Limb (tissue), 2 donors: Measurements from ENCODE around the gene MAP2K4.

Experiments used
- DNase-seq, 2 donors: peaks; one replicate each; pipeline ENCODE4 v3.0.0-alpha.2; 2016; ENCODE audit errors: extremely low spot score in 2 of 2

Gene MAP2K4

GRCh38 chr17:12088035-12088434 is 67.4 kb downstream of the MAP2K4 start:
- DNase-seq, result no peak

GRCh38 chr17:12089809-12090384 is 69.2 kb downstream of the MAP2K4 start:
- no peak for DNase-seq

GRCh38 chr17:12094336-12094735 is 73.7 kb downstream of the MAP2K4 start:
- no peak for DNase-seq

- DNase-seq, result no peak
These were observed 74.8 kb downstream of the MAP2K4 start for GRCh38 chr17:12095522-12095921.

- DNase-seq, result no peak
These were observed 76.6 kb downstream of the MAP2K4 start for GRCh38 chr17:12097326-12097725.

- DNase-seq, result no peak
These were observed 77.9 kb downstream of the MAP2K4 start for GRCh38 chr17:12098568-12098967.

GRCh38 chr17:12099412-12099811 is 78.7 kb downstream of the MAP2K4 start:
- DNase-seq, result no peak

GRCh38 chr17:12104831-12105230 is 84.2 kb downstream of the MAP2K4 start:
- DNase-seq, result no peak

GRCh38 chr17:12107905-12108304 is 87.2 kb downstream of the MAP2K4 start:
- no peak for DNase-seq

GRCh38 chr17:12110906-12111305 is 90.2 kb downstream of the MAP2K4 start:
- DNase-seq, result no peak

- no peak for DNase-seq
These were observed 92.5 kb downstream of the MAP2K4 start for GRCh38 chr17:12113156-12113555.

- no peak for DNase-seq
These were observed 94.2 kb downstream of the MAP2K4 start for GRCh38 chr17:12114686-12115418.

GRCh38 chr17:12116143-12116542 is 95.5 kb downstream of the MAP2K4 start:
- no peak for DNase-seq

- DNase-seq, result no peak
These were observed 97.9 kb downstream of the MAP2K4 start for GRCh38 chr17:12118617-12119016.

- no peak for DNase-seq
These were observed 101.4 kb downstream of the MAP2K4 start for GRCh38 chr17:12122075-12122474.

- no peak for DNase-seq
These were observed 106.5 kb downstream of the MAP2K4 start for GRCh38 chr17:12127177-12127576.

- DNase-seq, result no peak
These were observed 107.0 kb downstream of the MAP2K4 start for GRCh38 chr17:12127667-12128066.

- DNase-seq, result no peak
These were observed 108.3 kb downstream of the MAP2K4 start for GRCh38 chr17:12128946-12129345.

GRCh38 chr17:12133183-12133582 is 112.5 kb downstream of the MAP2K4 start:
- DNase-seq, result no peak

- DNase-seq, result no peak
These were observed 113.4 kb downstream of the MAP2K4 start for GRCh38 chr17:12134101-12134500.

- DNase-seq, result no peak
These were observed 113.9 kb downstream of the MAP2K4 start for GRCh38 chr17:12134587-12134986.

- DNase-seq, result no peak
These were observed 115.6 kb downstream of the MAP2K4 start for GRCh38 chr17:12136243-12136642.

- no peak for DNase-seq
These were observed 116.0 kb downstream of the MAP2K4 start for GRCh38 chr17:12136646-12137045.
